Gastrocnemius medialis (tissue), 4 donors: ENCODE measurements around the gene ZFP36. TPM values are rescaled to one million over a fixed set of nuclear protein-coding genes. Genes with fewer than 3 reads are reported as not detected.

Source experiments
- ATAC-seq, 2 donors: fragments of 150-250 bp; one replicate each; pipeline ENCODE4 v1.9.1; 2016
- DNase-seq, 2 donors: peaks; one replicate each; pipeline ENCODE4 v3.0.0-alpha.2; 2019
- H3K27ac ChIP-seq, 4 donors: fragments of 200-600 bp; sonication (generic); 1 replicate in 1 of 4; 2 replicates in 3 of 4; pipeline ENCODE4 v1.5.1; 2016 to 2018; ENCODE audit warnings: mild to moderate bottlenecking in 2 of 4, moderate library complexity in 1 of 4
- H3K27me3 ChIP-seq, 3 donors: fragments of 200-600 bp; sonication (generic) in 2 of 3; 1 replicate in 1 of 3; 2 replicates in 2 of 3; pipeline versions ENCODE4 v1.5.1 to v1.6.0; 2016 to 2019; ENCODE audit warnings: mild to moderate bottlenecking in 1 of 3, moderate library complexity in 1 of 3
- H3K36me3 ChIP-seq, 2 donors: fragments of 200-600 bp; sonication (generic) in 1 of 2; one replicate each; pipeline ENCODE4 v1.5.1; 2017 to 2018
- H3K4me1 ChIP-seq, 2 donors: fragments of 200-600 bp; sonication (generic) in 1 of 2; one replicate each; pipeline ENCODE4 v1.5.1; 2016 to 2017; ENCODE audit warnings: mild to moderate bottlenecking in 2 of 2
- H3K4me3 ChIP-seq, 4 donors: fragments of 200-600 bp; sonication (generic) in 3 of 4; 1 replicate in 1 of 4; 2 replicates in 3 of 4; pipeline ENCODE4 v1.5.1; 2016 to 2019; ENCODE audit warnings: mild to moderate bottlenecking in 2 of 4
- H3K9me3 ChIP-seq, 3 donors: fragments of 200-600 bp; sonication (generic) in 2 of 3; 1 replicate in 1 of 3; 2 replicates in 2 of 3; pipeline ENCODE4 v1.5.1; 2016 to 2019
- CTCF ChIP-seq, 5 experiments: fragments of 450-650 bp in 3 of 5; fragments of 200-600 bp in 2 of 5; sonication (generic) in 2 of 5; IDR thresholded peaks in 4 of 5; conservative IDR thresholded peaks in 1 of 5; 1 replicate in 4 of 5; 2 replicates in 1 of 5; pipeline ENCODE4 v1.5.1; 2016 to 2019; ENCODE audit warnings: antibody characterized with exemption in 5 of 5, mild to moderate bottlenecking in 3 of 5, moderate library complexity in 3 of 5
- POLR2A ChIP-seq, 2 donors: fragments of 450-650 bp; IDR thresholded peaks; one replicate each; pipeline ENCODE4 v1.6.1; 2017; ENCODE audit warnings: antibody characterized with exemption in 2 of 2, mild to moderate bottlenecking in 2 of 2, moderate library complexity in 2 of 2
- in situ Hi-C, 4 donors: fragments of 200-750 bp; cut with MboI; loops; one replicate each; pipeline versions ENCODE4 v1.15.0 to v1.8.0; 2017; ENCODE audit warnings: low sequenced_read_pairs in 4 of 4
- intact Hi-C: fragments of 100-400 bp; cut with DNase I; formaldehyde crosslinking; loops from one replicate; pipeline ENCODE4 v1.15.1; 2023; ENCODE audit warnings: low total_unique reads
- total RNA-seq, 4 donors: library from RNA; depleted of rRNA; stranded (reverse); fragments of >200 nt; gene quantifications; one replicate each; pipeline versions ENCODE4 v1.1.0 to v1.2.3, GENCODE V29; 2016

Gene ZFP36
- total RNA-seq, 4 donors from 2014 or later = 72.2 to 202 (median 132) TPM

- Histone ChIP-seq H3K36me3 (no peaks in the 10 kb centered on the region), H3K27ac (no peak overlapping the region), H3K27me3 (no peaks in the 10 kb centered on the region), H3K4me1 (peaks cover 5 to 11% of the 10 kb centered on the region in 2 donors), H3K4me3 (no peak overlapping the region), H3K9me3 (no peaks in the 10 kb centered on the region)
- intact Hi-C loops = no loop called here
- DNase-seq (no peak), ATAC-seq (no peak)
- in situ Hi-C loops = loop anchor here in 2 of 4 donors (25.0 kb wide), 2 partner anchors 112 to 412 kb away; partner anchors contain the start of genes DYRK1B (in 2 of the 2), FBL (in 2 of the 2), EID2 (in 1 of the 2) and EID2B (in 1 of the 2)
- TF ChIP-seq CTCF (IDR thresholded peaks at IDR 0.05 in 4 of 5, conservative IDR thresholded peaks at IDR 0.05 in 1 of 5) (no peak), POLR2A (IDR thresholded peaks at IDR 0.05) (no peak)
Measured at GRCh38 chr19:39425744-39426143, 19.1 kb downstream of the ZFP36 start.

DNA sequence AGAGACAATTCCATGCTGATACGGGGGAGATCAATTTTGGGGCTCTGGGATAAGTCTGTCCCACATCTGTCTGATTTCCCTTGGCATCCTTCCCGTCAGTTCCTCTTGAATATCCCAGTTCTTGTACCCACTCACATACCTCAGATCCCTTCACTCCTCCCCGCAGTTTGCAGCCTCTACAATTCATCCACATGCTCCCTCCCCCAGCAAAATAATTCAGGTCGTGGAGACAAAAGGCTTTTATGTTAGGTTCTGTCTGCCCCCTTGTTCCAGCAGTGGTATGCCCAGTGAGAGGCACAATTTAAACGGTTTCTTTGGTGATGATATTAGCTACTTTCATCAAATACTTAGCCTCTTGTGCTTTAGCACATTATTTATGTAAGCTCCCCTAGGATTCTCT lies 19.5 kb downstream of the ZFP36 start:
- H3K36me3 ChIP-seq = no peaks in the 10 kb centered on the region
- DNase-seq (no peak), ATAC-seq (no peak)
- no peak overlapping the region for H3K4me3 ChIP-seq
- no peaks in the 10 kb centered on the region for H3K9me3 ChIP-seq
- H3K27me3 ChIP-seq = no peaks in the 10 kb centered on the region
- intact Hi-C loops = no loop called here
- peaks cover 5 to 11% of the 10 kb centered on the region in 2 donors for H3K4me1 ChIP-seq
- no peak overlapping the region for H3K27ac ChIP-seq
- in situ Hi-C loops = loop anchor here in 2 of 4 donors (25.0 kb wide), 2 partner anchors 111 to 411 kb away; partner anchors contain the start of genes DYRK1B (in 2 of the 2), FBL (in 2 of the 2), EID2 (in 1 of the 2) and EID2B (in 1 of the 2)
- TF ChIP-seq POLR2A (IDR thresholded peaks at IDR 0.05) (no peak), CTCF (IDR thresholded peaks at IDR 0.05 in 4 of 5, conservative IDR thresholded peaks at IDR 0.05 in 1 of 5) (no peak)

GRCh38 chr19:39427707-39428106 lies 21.1 kb downstream of the ZFP36 start:
- H3K27me3 ChIP-seq = no peaks in the 10 kb centered on the region
- H3K27ac ChIP-seq = no peak overlapping the region
- no peak overlapping the region for H3K4me3 ChIP-seq
- in situ Hi-C loops (loop anchor here in 2 of 4 donors (25.0 kb wide), 2 partner anchors 110 to 410 kb away; partner anchors contain the start of genes DYRK1B (in 2 of the 2), FBL (in 2 of the 2), EID2 (in 1 of the 2) and EID2B (in 1 of the 2)), intact Hi-C loops (no loop called here)
- ATAC-seq (no peak), DNase-seq (no peak)
- no peaks in the 10 kb centered on the region for H3K9me3 ChIP-seq
- H3K36me3 ChIP-seq = peaks cover 1 to 13% of the 10 kb centered on the region in 2 donors
- peaks cover 5 to 11% of the 10 kb centered on the region in 2 donors for H3K4me1 ChIP-seq
- TF ChIP-seq CTCF (IDR thresholded peaks at IDR 0.05 in 4 of 5, conservative IDR thresholded peaks at IDR 0.05 in 1 of 5) (no peak), POLR2A (IDR thresholded peaks at IDR 0.05) (no peak)

DNA sequence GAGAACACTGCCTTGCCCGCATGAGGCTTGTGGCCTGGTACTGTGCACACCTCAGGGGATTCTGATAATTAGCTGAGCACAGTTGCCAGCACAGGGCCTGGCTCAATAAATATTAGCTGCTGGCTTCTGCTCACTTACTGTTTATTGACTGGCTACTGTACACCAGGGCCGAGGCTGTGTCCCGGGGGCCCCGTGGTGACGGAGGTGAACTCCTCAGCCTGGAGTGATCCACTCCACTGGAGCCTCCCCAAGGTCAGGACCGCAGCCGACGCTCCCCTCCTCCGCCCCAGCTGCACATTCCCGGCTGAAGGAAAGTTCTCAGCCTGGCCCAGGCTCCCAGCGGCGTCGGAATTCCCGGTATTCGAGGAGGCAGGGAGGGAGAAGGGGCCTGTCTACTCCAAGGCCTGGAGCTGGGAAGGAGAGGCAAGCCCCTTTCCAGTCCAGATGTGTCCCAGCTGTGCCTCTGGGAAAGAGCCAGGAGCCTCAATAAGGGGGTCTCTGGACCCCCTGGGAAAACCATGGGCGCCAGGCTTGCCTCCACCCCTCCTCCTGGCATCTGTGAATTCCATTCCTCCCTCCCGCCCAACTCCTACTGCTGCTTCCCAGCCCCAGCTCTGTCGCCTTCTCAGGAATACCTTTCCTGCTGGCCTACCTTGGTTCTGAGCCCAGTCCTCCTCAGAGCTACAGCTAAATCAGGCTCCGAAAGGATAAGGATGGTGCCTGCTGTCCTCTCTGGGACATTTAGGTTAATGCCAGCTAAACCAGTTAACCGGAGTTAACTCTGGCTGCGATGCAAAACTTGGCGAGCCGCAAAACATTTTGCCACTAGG lies 21.9 kb downstream of the ZFP36 start:
- H3K27ac ChIP-seq = peak overlapping the region; percentile 33 to 64 (median 55)
- ATAC-seq (peak; percentile 21 to 51), DNase-seq (no peak)
- in situ Hi-C loops (loop anchor here in 2 of 4 donors (25.0 kb wide), 2 partner anchors 109 to 409 kb away; partner anchors contain the start of genes DYRK1B (in 2 of the 2), FBL (in 2 of the 2), EID2 (in 1 of the 2) and EID2B (in 1 of the 2)), intact Hi-C loops (no loop called here)
- no peaks in the 10 kb centered on the region for H3K9me3 ChIP-seq
- H3K4me3 ChIP-seq = no peak overlapping the region
- no peaks in the 10 kb centered on the region for H3K27me3 ChIP-seq
- H3K36me3 ChIP-seq = peaks cover 4 to 21% of the 10 kb centered on the region in 2 donors
- TF ChIP-seq POLR2A (IDR thresholded peaks at IDR 0.05) = no peak
- TF ChIP-seq CTCF (IDR thresholded peaks at IDR 0.05 in 4 of 5, conservative IDR thresholded peaks at IDR 0.05 in 1 of 5) = no peak
- peaks cover 6 to 11% of the 10 kb centered on the region in 2 donors for H3K4me1 ChIP-seq
